ENCODE results near the gene CTNNBL1.

DNA sequence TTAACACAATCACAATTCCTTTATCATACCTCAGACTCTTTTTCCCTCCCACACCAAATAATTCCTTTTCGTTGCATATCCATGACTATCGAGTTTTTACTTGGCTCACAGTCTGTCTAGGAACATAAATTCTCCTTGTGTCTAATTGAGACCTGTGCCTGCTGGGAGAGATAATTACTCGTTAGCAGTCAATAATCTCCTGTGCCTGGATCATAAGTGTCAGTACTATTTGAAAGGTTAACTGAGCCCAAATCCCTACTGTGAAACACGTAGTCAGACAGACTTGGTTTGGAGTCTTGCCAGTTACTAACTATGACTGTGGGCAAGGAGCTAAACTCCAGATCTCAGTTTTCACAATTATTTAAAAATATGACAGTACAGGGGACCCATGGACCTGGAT lies 5.7 kb upstream of the CTNNBL1 start:
- TF ChIP-seq, protein P1, sequence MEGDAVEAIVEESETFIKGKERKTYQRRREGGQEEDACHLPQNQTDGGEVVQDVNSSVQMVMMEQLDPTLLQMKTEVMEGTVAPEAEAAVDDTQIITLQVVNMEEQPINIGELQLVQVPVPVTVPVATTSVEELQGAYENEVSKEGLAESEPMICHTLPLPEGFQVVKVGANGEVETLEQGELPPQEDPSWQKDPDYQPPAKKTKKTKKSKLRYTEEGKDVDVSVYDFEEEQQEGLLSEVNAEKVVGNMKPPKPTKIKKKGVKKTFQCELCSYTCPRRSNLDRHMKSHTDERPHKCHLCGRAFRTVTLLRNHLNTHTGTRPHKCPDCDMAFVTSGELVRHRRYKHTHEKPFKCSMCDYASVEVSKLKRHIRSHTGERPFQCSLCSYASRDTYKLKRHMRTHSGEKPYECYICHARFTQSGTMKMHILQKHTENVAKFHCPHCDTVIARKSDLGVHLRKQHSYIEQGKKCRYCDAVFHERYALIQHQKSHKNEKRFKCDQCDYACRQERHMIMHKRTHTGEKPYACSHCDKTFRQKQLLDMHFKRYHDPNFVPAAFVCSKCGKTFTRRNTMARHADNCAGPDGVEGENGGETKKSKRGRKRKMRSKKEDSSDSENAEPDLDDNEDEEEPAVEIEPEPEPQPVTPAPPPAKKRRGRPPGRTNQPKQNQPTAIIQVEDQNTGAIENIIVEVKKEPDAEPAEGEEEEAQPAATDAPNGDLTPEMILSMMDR (IDR thresholded peaks at IDR 0.05) = no peak
- no peak for TF ChIP-seq POLR2A (IDR thresholded peaks at IDR 0.05)

Data from heart left ventricle (tissue), 13 donors.